Activated T-cell treated with anti-CD3 and anti-CD28 coated beads, Interleukin-2, amount 50 U/mL, for 48 hours (primary cell): ENCODE measurements around the gene PTPRF.
A peak's percentile ranks its signal among the peaks of the same experiment; 100 is the strongest.
"Not testable (repeated sequence)": the region's sequence is repeated elsewhere in the genome, so short reads cannot be mapped to it uniquely, and the experiment has no call there.

Experiments used
- DNase-seq, 2 experiments: peaks; one replicate each; pipeline ENCODE4 v3.0.0-alpha.2; 2020

Gene PTPRF

GRCh38 chr1:43538969-43539368 is 8.3 kb downstream of the PTPRF start:
- DNase-seq, result no peak

GRCh38 chr1:43539726-43540434 is 9.2 kb downstream of the PTPRF start:
- DNase-seq, result no peak

DNA sequence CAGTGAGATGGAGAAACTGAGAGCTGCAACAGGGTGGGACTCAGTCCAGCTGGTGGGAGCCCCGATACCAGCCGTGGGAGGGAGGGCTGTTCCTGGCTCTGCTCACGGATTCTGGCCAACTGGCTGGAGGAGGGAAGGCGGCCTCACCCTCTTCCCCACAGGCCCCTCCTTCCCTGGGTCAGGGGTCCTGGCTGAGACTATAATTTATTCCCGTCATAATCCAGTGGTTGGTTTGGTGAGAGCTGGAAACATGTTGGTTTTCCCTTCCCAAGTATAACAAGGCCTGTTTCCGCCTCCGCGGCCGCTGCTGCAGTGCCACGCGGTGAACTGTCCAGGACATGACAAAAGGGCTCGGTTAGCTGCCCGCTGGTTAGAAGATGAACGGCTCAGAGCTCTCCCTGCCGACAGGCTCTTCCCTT is 10.0 kb downstream of the PTPRF start:
- no peak for DNase-seq

GRCh38 chr1:43541141-43541540 is 10.5 kb downstream of the PTPRF start:
- DNase-seq, result no peak

- DNase-seq, result no peak
Observed at GRCh38 chr1:43541721-43542401, 11.2 kb downstream of the PTPRF start.

- no peak for DNase-seq
Observed at GRCh38 chr1:43542527-43543458, 12.1 kb downstream of the PTPRF start.

DNA sequence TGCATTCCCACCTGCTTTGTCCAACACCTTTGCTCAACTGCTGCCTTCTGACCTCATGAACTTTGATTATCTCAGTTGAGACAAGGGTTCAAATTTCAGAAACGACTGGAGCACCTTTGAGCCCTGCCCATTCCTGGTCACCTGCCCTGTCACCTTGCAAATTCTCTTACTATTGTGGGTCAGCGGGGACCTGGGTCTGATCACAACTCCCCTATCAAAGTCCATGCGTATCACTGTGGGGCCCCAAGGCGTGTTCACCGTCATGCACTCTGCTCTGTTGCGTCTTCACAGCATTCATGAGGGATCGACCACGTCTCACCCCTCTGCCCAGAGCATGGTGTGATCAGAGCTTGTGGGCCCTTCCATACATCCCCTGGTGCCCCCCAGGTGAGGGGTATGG is 12.9 kb downstream of the PTPRF start:
- no peak for DNase-seq

- no peak for DNase-seq
Observed at GRCh38 chr1:43545339-43545694, 14.6 kb downstream of the PTPRF start.

DNA sequence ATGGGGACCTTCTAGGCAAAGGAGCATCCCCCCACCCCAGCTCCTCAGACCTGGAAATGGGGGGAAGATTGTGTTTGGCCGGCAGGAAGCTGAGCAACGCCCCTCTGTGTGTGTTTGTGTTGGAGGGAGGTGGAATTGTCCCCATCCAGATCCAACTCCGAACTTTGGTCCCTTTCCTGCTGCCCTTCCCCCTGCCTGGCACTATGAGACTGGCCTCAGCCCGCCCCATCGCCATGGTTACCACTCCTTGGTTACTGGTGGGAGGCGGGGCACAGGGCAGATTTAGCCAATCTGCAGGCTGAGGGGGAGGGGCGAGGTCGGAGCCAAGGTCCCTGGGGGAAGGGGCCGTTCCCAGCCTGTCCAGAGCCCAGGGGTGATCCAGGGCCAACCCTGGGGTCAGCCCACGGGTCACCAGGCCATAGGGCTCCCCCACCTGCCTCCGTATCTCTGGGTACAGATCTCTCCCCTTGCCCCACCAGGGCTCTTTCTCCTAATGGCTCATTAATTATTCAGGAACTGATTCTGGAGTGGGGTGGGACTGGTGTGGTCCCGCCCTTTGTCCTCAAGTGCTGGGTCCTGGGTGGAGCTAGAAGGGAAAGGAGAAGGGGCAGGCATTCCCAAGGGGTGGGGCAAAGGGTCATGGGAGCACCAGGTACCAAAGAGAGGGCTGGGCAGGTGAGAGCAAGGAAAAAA is 15.2 kb downstream of the PTPRF start:
- DNase-seq, result no peak

DNA sequence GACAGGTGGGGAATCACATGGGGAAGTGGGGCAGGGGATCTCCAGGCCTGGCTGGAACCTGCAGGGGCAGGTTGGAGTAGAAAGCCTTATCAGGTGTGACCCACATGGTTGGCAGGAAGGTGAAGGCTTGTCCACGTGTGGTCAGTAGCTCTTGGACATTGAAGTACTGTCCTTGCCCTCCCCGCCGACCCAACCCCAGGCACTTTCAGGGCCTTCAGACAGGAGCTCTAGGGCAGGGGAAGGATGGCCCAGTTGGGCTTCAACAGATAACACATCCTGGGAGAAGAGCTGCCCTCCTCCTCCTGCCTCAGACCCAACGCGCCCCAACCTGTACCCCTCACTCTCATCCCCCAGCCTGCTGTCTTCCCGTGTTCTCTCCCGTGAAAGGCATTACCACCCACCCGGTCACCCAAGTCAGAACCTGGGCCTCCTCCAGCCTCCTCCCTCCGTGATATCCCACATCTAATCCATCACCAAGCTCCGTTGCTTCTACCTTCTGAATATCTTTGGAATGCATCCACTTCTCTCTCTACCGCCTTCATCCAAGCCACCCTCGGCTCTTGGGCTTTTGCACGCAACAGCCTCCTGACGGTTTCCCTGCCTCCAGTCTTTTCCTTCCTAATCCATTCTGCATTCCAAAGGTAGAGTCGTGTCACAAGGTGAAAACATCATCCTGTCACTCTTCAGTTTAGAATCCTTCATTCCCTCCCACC is 15.9 kb downstream of the PTPRF start:
- no peak for DNase-seq

GRCh38 chr1:43547538-43548072 is 16.9 kb downstream of the PTPRF start:
- DNase-seq, result no peak

DNA sequence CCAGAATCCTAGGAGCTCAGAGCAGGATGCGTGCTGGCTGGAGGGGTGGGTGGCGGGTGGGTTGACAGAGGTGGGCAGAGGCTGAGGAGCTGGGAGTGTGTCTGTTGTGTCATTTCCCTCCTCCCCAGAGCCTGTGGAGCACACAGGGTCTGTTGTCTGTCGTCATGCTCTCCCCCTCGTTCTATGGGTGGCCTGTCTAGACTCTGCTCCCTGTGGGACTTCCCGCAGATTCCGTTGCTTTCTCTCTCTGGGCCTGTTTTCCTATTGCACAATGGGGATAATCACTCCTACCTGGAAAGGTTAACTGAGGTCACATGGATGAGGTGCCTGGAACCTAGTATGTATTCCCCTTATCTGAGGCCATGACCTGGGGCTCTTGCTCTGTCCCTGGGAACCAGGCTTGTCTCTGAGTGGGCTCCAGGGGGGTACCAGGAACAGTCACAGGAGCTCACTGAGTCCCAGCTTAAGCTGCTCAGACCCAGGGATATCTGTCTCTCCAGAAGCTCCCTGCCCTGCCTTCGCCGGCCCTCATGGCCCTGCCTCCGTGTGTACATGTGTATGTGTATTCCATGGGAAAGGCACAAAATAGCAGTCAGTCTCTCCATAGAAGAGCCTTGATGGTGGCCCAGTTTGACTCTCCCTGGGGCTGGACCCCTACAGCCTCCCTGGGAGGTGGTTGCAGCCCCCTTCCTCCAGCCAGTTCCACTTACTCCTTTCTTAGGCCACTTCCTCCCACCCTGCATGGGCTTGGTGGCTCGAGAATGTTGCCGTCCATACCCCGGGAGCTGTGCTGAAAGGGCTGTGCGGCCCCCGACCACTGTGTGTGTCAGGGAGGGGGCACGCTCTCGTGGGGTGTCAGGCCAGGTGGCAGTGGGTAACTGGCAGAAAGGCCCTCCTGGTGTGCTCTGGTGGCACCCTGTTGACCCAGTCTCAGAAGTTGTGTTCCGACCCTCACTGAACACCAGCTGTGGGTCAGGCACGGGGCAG is 17.9 kb downstream of the PTPRF start:
- DNase-seq, result no peak

DNA sequence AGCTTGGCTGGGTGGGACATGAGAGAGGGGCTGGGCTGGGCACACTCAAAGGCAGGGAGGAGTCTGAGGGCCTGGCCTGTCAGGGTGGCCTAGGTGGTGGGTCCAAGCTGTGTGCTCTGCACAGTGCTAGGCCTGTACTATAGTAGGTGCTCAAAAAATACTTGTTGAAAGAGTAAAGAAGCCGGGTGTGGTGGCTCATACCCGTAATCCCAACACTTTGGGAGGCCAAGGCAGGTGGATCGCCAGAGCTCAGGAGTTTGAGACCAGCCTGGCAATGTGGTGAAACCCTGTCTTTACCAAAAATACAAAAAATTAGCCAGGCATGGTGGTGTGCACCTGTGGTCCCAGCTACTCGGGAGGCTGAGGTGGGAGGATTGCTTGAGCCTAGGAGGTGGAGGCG is 18.7 kb downstream of the PTPRF start:
- DNase-seq, result not testable (repeated sequence)

DNA sequence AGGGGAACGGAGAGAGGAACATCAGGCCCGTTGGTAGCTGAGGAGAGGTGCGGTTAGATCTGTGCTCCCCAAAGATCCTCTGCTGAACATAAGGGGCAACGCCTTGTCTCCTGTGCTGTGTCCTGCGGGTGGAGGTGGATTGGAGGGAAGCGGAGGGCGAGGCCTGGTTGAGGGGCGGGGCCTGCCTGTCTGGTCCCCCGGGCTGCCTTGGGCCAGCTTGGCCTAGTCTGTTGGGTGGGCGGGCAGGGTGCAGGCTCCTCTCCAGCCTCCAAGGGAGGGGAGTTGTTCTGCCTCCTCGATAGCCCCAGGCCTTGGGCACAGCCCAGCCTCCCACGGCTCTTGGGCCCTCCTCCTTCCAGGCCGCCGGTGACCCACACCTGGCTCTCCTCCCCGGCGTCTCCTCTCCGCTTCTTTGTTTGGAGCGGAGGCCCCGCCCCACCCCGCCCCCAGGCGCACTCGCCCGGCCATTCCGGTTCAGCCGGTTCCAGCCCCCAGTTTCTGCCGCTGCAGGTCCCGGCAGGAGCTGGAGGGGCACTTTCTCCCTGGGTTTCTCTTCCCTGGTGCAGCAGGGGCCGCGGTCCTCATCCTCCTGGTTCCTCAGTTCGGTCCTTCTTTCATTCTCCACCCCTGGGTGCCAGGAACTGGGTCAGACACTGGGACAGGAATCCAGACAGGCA is 19.4 kb downstream of the PTPRF start:
- DNase-seq, result peak; percentile 37 to 54

GRCh38 chr1:43550598-43551246 is 20.0 kb downstream of the PTPRF start:
- no peak for DNase-seq

DNA sequence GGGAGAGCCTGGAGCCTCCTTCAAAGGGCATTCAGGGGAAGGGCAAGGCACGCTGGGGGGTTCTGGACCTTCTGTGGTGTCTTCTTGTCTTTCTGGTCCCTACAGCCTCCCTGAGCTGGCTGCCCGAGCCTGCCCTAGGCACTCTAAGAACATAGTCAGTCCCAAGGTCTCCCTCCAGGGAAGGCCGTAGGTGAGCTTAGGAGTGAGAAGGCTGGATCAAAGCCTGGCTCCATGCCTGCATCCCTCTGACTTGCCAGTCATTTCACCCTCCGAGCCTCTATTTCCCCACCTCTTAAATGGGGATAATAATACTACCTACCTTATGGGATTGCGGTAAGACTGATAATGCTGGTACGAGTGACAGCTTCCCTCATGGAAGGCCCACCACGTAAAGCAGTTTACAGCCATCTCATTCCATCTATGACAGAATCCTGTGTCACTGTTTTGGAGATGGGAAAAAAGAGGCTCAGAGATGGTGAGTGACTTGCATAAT is 20.8 kb downstream of the PTPRF start:
- DNase-seq, result no peak

DNA sequence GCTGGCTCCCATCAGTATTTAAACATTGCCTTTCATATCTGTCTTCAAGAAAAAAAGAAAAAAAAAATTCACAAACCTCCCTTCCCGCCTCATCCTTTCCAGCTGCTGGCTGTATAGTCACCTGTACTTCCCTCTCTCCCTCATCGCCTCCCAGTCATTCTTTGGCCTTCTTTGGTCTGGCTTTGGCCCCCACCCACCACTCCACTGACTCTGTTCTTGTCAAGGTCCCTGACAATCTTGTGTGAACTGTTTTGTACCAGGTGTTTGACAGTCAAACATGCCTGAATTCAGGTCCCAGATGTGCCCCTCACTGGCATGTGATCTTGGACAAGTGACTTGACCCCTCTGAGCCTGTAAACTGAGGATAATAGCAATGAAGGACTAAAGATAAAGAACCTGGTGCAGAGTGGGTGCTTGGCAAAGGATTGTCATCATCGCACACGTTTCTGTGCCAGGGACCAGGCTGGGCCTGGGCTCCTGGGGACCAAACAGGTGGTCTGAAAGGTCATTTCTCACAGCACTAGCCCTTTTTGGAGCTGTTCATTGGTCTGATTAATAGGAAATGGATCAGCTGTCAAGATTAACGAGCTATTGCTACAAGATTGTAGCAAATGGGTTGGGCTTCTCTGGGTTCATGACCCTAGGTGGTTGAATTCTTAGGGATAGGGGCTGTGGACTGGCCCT is 21.5 kb downstream of the PTPRF start:
- no peak for DNase-seq

GRCh38 chr1:43552813-43553212 is 22.1 kb downstream of the PTPRF start:
- no peak for DNase-seq
